ENCODE data around the gene TMEM248.
"Not testable (repeated sequence)": the region's sequence is repeated elsewhere in the genome, so short reads cannot be mapped to it uniquely, and the experiment has no call there.

The TMEM248 gene

GRCh38 chr7:66920769-66921395 is at the start of gene TMEM248:
TSS of gene TMEM248 (plus strand) at chr7:66921225. CDS start at chr7:66941866, 20,641 bp downstream.
- Histone ChIP-seq H3K4me3 (ENCODE audit: insufficient read length, low read depth) (peak within 1 kb of the TSS; percentile 99), H3K9me3 (ENCODE audit: insufficient read depth, low read length) (no peaks in the 10 kb centered on the region), H3K4me1 (ENCODE audit: insufficient read depth, insufficient read length) (no peaks in the 10 kb centered on the region), H3K27me3 (ENCODE audit: insufficient read depth, insufficient read length) (no peaks in the 10 kb centered on the region), H3K9ac (ENCODE audit: insufficient read length, low read depth) (peak within 1 kb of the TSS; percentile 99), H3K36me3 (ENCODE audit: insufficient read depth, insufficient read length, low read length) (peaks cover 26% of the 10 kb centered on the region)
- no peak for TF ChIP-seq SUZ12 (IDR thresholded peaks at IDR 0.05; ENCODE audit: extremely low read depth, insufficient read depth, insufficient read length)
- TF ChIP-seq ZNF274 (IDR thresholded peaks at IDR 0.05; ENCODE audit: low read depth, low read length): no peak
- no peak for TF ChIP-seq YY1 (IDR thresholded peaks at IDR 0.05; ENCODE audit: insufficient read depth, insufficient read length)
- DNase-seq (ENCODE audit: low read depth, low spot score): peak; percentile 80

DNA sequence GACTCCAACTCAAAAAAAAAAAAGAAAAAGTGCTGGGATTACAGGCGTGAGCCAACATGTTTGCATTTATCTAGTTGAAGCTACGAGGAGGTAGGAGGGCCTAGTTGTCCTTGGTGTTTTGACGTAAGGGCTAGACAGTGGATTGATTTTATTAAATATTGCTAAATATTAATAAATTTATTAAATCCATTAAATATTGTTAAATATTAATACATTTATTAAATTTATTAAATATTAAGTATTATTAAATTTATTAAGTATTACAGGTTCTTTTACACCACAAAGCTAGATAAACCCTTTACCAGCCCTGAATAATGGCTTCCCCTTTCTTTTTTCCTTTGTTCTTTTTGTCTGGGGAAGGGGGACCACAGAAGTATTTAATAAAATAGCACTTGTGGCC is 47.5 kb upstream of the TMEM248 start:
- H3K9ac ChIP-seq (ENCODE audit: insufficient read length, low read depth): no peak overlapping the region
- DNase-seq (ENCODE audit: low read depth, low spot score): no peak
- H3K36me3 ChIP-seq (ENCODE audit: insufficient read depth, insufficient read length, low read length): peaks cover 3% of the 10 kb centered on the region
- TF ChIP-seq ZNF274 (IDR thresholded peaks at IDR 0.05; ENCODE audit: low read depth, low read length) (no peak), YY1 (IDR thresholded peaks at IDR 0.05; ENCODE audit: insufficient read depth, insufficient read length) (no peak)
- H3K27me3 ChIP-seq (ENCODE audit: insufficient read depth, insufficient read length): no peaks in the 10 kb centered on the region
- peaks cover 9% of the 10 kb centered on the region; the same call in 1 of the 2 replicates for H3K9me3 ChIP-seq (ENCODE audit: insufficient read depth, low read length)
- H3K4me3 ChIP-seq (ENCODE audit: insufficient read length, low read depth): no peak overlapping the region
- no peaks in the 10 kb centered on the region for H3K4me1 ChIP-seq (ENCODE audit: insufficient read depth, insufficient read length)

DNA sequence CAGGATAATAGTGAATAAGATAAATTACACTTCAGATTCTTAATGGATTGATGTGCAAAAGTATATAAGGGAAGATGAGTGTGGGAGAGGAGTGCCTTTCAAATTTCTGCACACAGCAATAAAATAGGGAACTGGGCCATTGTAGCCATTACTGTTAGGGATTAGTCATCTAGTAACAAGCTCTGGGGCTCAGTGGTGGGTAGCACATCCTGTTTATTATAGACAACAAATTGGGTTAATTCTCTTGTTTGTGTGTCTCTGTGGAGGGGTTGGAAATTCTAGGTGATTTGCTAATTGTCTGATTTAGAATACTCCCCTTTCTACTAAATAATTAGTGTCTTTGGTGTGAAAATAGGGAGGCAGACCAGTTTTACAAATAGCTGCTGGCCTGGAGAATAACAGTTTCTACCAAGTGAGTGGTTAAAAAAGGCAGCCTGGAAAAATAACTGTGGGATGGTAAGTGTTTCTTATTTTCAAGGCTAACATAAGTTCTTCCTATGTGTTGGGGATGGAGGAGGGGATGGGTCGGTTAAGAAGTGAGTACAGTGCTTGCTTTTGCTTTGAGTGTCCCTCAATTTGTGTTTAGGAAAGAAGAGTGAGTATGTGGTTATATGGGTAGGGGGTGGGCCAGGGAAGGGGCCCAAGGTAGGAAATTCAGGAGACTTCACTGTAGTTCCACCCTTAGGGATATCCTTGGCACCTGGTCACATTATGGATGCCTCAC is 43.3 kb upstream of the TMEM248 start:
- TF ChIP-seq ZNF274 (IDR thresholded peaks at IDR 0.05; ENCODE audit: low read depth, low read length) (no peak), YY1 (IDR thresholded peaks at IDR 0.05; ENCODE audit: insufficient read depth, insufficient read length) (no peak), SUZ12 (IDR thresholded peaks at IDR 0.05; ENCODE audit: extremely low read depth, insufficient read depth, insufficient read length) (no peak)
- H3K36me3 ChIP-seq (ENCODE audit: insufficient read depth, insufficient read length, low read length): peaks cover 8% of the 10 kb centered on the region
- DNase-seq (ENCODE audit: low read depth, low spot score): no peak
- no peaks in the 10 kb centered on the region for H3K4me1 ChIP-seq (ENCODE audit: insufficient read depth, insufficient read length)
- H3K27me3 ChIP-seq (ENCODE audit: insufficient read depth, insufficient read length): no peaks in the 10 kb centered on the region
- H3K9ac ChIP-seq (ENCODE audit: insufficient read length, low read depth): no peak overlapping the region
- no peak overlapping the region for H3K4me3 ChIP-seq (ENCODE audit: insufficient read length, low read depth)
- H3K9me3 ChIP-seq (ENCODE audit: insufficient read depth, low read length): peaks cover 9% of the 10 kb centered on the region; the same call in 1 of the 2 replicates

- not testable (repeated sequence) for H3K4me1 ChIP-seq (ENCODE audit: insufficient read depth, insufficient read length); H3K4me3 ChIP-seq (ENCODE audit: insufficient read length, low read depth); H3K9me3 ChIP-seq (ENCODE audit: insufficient read depth, low read length); H3K9ac ChIP-seq (ENCODE audit: insufficient read length, low read depth); H3K27me3 ChIP-seq (ENCODE audit: insufficient read depth, insufficient read length); DNase-seq (ENCODE audit: low read depth, low spot score); H3K36me3 ChIP-seq (ENCODE audit: insufficient read depth, insufficient read length, low read length)
Observed at GRCh38 chr7:66878301-66878685, 42.7 kb upstream of the TMEM248 start.

DNA sequence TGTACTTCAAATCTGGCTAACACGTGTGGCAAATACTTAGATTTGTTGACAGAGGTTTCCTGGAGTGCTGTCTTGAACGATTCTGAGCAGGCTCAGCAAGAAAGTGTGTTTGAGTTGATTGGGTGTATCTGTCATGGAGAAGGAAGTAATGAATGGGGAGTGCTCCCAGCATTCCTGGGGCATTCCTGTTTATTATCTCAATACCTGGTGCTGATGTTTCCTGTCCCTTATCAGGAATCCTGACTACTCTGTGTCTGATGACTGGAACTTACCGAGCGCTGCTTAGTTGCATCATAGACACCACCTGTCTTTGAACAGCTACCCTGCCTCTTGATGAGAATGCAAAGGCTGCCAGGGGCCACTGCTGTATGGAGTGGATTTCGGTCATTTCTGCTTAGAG is 41.0 kb upstream of the TMEM248 start:
- Histone ChIP-seq H3K27me3 (ENCODE audit: insufficient read depth, insufficient read length) (no peaks in the 10 kb centered on the region), H3K36me3 (ENCODE audit: insufficient read depth, insufficient read length, low read length) (peaks cover 12% of the 10 kb centered on the region), H3K4me1 (ENCODE audit: insufficient read depth, insufficient read length) (no peaks in the 10 kb centered on the region), H3K4me3 (ENCODE audit: insufficient read length, low read depth) (no peak overlapping the region), H3K9me3 (ENCODE audit: insufficient read depth, low read length) (peaks cover 9% of the 10 kb centered on the region; the same call in 1 of the 2 replicates), H3K9ac (ENCODE audit: insufficient read length, low read depth) (no peak overlapping the region)
- DNase-seq (ENCODE audit: low read depth, low spot score): no peak
- TF ChIP-seq ZNF274 (IDR thresholded peaks at IDR 0.05; ENCODE audit: low read depth, low read length): no peak
- no peak for TF ChIP-seq SUZ12 (IDR thresholded peaks at IDR 0.05; ENCODE audit: extremely low read depth, insufficient read depth, insufficient read length)
- TF ChIP-seq YY1 (IDR thresholded peaks at IDR 0.05; ENCODE audit: insufficient read depth, insufficient read length): no peak

GRCh38 chr7:66880577-66880976 is 40.4 kb upstream of the TMEM248 start:
- H3K27me3 ChIP-seq (ENCODE audit: insufficient read depth, insufficient read length); H3K4me3 ChIP-seq (ENCODE audit: insufficient read length, low read depth); H3K4me1 ChIP-seq (ENCODE audit: insufficient read depth, insufficient read length); DNase-seq (ENCODE audit: low read depth, low spot score); H3K9me3 ChIP-seq (ENCODE audit: insufficient read depth, low read length); H3K9ac ChIP-seq (ENCODE audit: insufficient read length, low read depth): not testable (repeated sequence)
- peaks cover 14% of the 10 kb centered on the region for H3K36me3 ChIP-seq (ENCODE audit: insufficient read depth, insufficient read length, low read length)

DNA sequence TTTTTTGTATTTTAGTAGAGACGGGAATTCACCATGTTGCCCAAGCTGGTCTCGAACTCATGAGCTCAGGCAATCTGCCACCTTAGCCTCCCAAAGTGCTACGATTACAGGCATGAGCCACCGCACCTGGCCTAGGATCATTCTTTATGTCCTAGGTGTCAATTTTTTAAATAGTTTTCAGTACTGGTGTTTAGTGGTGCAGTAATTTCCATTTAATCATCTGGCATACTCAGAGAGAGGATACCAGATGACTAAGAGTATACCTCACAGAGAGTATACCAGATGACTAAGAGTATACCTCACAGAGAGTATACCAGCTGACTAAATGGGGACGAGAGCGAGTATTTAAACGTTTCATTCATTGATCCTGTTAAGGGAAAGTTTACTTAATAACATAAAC is 37.3 kb upstream of the TMEM248 start:
- Histone ChIP-seq H3K27me3 (ENCODE audit: insufficient read depth, insufficient read length) (no peaks in the 10 kb centered on the region), H3K36me3 (ENCODE audit: insufficient read depth, insufficient read length, low read length) (peaks cover 14% of the 10 kb centered on the region), H3K4me1 (ENCODE audit: insufficient read depth, insufficient read length) (no peaks in the 10 kb centered on the region), H3K9me3 (ENCODE audit: insufficient read depth, low read length) (no peaks in the 10 kb centered on the region), H3K4me3 (ENCODE audit: insufficient read length, low read depth) (no peak overlapping the region), H3K9ac (ENCODE audit: insufficient read length, low read depth) (no peak overlapping the region)
- TF ChIP-seq SUZ12 (IDR thresholded peaks at IDR 0.05; ENCODE audit: extremely low read depth, insufficient read depth, insufficient read length): no peak
- TF ChIP-seq YY1 (IDR thresholded peaks at IDR 0.05; ENCODE audit: insufficient read depth, insufficient read length): no peak
- no peak for TF ChIP-seq ZNF274 (IDR thresholded peaks at IDR 0.05; ENCODE audit: low read depth, low read length)
- no peak for DNase-seq (ENCODE audit: low read depth, low spot score)

- not testable (repeated sequence) for H3K27me3 ChIP-seq (ENCODE audit: insufficient read depth, insufficient read length); H3K9ac ChIP-seq (ENCODE audit: insufficient read length, low read depth); H3K4me3 ChIP-seq (ENCODE audit: insufficient read length, low read depth); H3K9me3 ChIP-seq (ENCODE audit: insufficient read depth, low read length); H3K4me1 ChIP-seq (ENCODE audit: insufficient read depth, insufficient read length); DNase-seq (ENCODE audit: low read depth, low spot score)
- peaks cover 11% of the 10 kb centered on the region for H3K36me3 ChIP-seq (ENCODE audit: insufficient read depth, insufficient read length, low read length)
Observed at GRCh38 chr7:66884556-66884955, 36.5 kb upstream of the TMEM248 start.
